Ramos (cell line): ENCODE measurements around the gene C1orf87.
"Not testable (repeated sequence)": the region's sequence is repeated elsewhere in the genome, so short reads cannot be mapped to it uniquely, and the experiment has no call there.

Experiments used
- in situ Hi-C: fragments of 300-500 bp; cut with MboI; formaldehyde crosslinking; loops from one replicate; pipeline ENCODE4 v1.14.3; 2022; ENCODE audit warnings: low sequenced_read_pairs; ENCODE audit not compliant: unreplicated experiment

Gene C1orf87

DNA sequence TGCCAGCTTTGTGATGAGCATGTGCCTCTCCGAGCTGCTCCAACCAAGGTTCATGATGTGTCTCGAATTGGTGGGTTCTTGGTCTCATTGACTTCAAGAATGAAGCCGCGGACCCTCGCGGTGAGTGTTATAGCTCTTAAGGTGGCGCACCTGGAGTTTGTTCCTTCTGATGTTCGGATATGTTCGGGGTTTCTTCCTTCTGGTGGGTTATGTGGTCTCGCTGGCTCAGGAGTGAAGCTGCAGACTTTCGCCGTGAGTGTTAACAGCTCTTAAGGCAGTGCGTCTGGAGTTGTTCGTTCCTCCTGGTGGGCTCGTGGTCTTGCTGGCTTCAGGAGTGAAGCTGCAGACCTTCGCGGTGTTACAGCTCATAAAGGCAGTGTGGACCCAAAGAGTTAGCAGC, 104.8 kb downstream of the C1orf87 start:
- in situ Hi-C loops: not testable (repeated sequence)

DNA sequence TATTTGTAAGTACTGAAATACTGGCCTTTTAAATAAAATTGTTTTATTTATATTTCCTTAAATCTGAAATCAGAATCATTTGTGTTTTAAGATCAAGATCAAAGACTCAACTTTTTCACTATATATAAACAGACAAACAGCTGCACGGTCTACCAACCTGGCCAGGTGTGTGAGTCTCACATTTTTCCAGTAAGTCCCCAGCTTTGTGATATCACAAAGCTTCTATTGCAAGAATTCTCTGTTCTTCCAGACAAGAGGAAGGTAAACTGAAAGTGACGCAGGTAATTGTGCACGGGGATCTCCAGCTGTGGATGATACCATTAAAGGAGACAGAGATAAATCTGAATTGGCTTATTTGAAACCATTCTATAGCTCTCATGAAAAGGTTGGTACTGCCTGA, 105.8 kb downstream of the C1orf87 start:
- in situ Hi-C loops: no loop called here

DNA sequence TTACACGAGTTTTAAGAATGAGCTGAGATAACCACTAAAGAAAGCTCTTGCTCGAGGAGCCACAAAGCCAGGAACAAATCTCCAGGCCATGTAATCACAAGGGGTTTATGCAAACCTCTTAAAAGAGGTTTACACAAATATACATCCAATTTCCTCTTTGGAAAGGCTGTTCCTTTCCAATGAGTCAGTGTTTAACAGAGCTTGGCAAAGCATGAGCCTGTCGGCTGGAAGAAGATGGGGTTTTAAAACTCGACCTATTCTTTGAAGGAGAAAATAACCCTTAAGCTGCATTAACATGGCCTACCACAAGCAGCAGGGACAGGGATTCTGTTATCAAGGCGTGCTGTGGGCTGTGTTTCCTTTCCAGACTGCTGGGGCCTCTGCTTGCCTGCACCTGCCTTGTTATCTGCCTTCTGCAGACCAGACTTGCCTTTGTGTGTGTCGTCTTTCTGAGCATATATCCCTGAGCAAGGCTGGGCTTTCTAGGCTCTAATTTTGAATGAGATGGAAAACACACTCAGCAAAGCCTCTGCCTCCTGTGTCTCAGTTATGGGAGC, 106.4 kb downstream of the C1orf87 start:
- in situ Hi-C loops: no loop called here

DNA sequence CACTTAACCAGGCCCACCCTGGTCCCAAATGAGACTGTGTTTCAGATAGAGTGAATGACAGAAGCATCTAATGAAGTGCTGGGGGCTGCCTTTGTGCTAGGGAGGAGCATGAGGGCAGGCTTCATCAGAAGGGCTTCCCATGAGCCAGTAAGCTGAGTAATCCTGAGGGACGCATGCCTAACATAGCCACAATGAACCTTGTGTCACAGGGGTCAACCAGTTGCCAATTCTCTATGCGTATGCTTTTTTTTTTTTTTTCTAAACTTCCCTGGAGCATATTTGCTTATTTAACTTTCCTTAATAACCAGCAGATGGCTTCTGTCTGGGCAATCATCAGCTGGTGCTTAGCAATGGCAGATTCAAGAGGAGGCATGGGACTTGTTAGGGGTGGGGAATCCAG, 121.5 kb downstream of the C1orf87 start:
- in situ Hi-C loops: no loop called here

DNA sequence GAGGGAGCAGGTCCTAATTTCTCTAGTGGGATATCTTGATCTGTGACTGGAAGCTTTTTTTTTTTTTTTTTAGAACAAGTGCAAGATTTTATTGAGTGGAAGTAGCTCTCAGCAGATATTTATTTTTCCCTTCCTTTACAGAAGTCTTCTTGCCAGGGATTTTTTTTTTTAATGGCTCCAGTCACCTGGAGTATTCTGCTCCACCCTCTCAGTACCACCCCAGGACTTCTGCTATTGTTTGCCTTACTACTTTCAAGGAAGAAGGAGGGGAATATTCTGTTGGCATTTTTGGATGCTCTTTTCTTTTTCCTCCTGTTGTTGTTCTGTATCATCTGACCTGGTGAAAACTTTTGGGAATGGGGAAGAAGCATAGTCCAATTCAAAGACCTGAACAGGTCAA, 123.9 kb downstream of the C1orf87 start:
- in situ Hi-C loops: no loop called here

DNA sequence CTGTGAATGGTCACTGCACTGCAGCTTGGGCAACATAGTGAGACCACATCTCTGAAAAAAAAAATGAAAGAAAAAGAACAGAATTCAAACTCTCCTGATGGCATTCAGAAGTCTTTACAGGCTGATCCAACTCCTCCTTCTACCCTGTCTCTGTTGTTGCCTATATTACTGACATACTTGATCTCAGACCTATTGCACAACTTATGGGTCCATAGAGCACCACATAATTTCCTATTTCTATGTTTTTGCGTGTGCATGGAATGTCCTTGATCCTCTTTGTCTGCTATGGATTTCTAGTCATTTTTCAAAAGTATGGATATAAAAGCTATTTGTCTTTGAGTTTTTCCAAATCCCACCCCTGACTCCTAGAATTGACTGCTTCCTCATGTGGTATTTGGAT, 124.6 kb downstream of the C1orf87 start:
- in situ Hi-C loops: no loop called here

DNA sequence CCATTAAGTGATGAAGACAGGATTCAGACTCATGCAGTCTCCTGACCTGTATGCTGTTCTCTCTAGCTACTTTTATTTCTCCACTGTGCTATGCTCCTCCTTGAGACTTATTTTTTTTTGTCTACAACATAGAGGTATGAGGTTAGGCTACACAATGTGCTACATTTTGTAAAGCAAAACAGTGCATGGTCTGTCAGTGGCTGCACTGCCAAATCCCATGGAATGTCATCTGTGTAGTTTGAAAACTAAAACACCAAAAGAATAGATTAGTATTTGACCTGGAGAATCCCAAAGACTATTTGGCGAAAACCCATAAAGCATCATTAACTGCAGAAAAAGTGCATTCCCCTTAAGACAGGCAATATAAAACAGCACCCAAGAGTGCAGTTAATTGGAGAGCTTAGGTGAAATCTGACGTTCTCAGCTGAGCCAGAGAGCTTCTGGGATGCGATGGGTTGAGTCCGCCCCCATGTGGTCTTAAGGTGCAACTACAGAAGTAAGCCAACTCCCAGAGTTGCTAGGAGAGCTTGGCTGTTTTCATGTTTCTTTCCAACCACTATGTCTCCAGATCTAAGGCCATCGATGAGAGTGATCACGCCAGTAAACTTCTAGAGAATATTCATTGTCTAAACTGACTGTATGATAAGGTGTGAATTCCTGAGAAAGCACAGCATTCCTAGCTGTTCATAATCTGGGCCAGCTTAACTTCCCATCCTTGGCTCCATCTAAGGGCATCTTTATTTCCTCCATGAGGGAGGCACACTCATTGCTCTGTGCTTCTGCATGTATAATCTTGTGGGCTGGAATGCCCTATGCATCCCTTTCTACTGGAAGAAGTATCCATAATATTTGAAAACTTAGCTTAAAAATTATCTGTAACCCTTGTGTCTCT, 126.3 kb downstream of the C1orf87 start:
- in situ Hi-C loops: no loop called here

DNA sequence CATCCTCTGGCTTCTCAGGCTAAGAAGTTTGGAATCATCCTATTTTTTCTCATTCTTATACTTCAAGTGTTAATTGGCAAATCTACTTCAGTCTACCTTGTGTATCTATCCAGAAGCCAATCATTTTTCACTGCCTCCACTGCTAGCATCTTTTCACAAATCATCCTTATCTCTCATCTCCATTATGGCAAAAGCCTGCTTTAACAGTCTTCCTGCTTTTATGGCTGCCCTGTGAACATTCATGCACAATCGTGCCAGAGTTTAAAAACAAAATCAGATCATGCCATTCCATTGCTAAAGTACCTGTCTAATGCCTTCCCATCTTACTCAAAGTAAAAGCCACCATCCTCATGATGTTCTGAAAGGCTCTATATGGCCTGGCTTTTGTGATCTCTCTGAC, 127.8 kb downstream of the C1orf87 start:
- in situ Hi-C loops: no loop called here
